ENCODE results near the gene OR5T2.
"Not testable (repeated sequence)": the region's sequence is repeated elsewhere in the genome, so short reads cannot be mapped to it uniquely, and the experiment has no call there.

DNA sequence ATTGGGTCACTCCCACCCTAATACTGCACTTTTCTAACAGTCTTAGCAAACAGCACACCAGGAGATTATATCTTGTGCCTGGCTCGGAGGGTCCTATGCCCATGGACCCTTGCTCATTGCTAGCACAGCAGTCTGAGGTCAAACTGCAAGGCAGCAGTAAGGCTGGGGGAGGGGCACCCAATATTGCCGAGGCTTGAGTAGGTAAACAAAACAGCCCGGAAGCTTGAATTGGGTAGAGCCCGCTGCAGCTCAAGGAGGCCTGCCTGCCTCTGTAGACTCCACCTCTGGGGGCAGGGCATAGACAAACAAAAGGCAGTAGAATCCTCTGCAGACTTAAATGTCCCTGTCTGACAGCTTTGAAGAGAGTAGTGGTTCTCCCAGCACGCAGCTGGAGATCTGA is 14.3 kb downstream of the OR5T2 start:
- TF ChIP-seq, protein P1, sequence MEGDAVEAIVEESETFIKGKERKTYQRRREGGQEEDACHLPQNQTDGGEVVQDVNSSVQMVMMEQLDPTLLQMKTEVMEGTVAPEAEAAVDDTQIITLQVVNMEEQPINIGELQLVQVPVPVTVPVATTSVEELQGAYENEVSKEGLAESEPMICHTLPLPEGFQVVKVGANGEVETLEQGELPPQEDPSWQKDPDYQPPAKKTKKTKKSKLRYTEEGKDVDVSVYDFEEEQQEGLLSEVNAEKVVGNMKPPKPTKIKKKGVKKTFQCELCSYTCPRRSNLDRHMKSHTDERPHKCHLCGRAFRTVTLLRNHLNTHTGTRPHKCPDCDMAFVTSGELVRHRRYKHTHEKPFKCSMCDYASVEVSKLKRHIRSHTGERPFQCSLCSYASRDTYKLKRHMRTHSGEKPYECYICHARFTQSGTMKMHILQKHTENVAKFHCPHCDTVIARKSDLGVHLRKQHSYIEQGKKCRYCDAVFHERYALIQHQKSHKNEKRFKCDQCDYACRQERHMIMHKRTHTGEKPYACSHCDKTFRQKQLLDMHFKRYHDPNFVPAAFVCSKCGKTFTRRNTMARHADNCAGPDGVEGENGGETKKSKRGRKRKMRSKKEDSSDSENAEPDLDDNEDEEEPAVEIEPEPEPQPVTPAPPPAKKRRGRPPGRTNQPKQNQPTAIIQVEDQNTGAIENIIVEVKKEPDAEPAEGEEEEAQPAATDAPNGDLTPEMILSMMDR (IDR thresholded peaks at IDR 0.05), result not testable (repeated sequence)
- not testable (repeated sequence) for TF ChIP-seq POLR2AphosphoS5, POLR2A (IDR thresholded peaks at IDR 0.05)
